ENCODE results near the gene BICD1.
"Not testable (repeated sequence)": the region's sequence is repeated elsewhere in the genome, so short reads cannot be mapped to it uniquely, and the experiment has no call there.

BICD1 gene

GRCh38 chr12:32146074-32146873, 39.6 kb downstream of the BICD1 start:
- DNase-seq = no peak

DNA sequence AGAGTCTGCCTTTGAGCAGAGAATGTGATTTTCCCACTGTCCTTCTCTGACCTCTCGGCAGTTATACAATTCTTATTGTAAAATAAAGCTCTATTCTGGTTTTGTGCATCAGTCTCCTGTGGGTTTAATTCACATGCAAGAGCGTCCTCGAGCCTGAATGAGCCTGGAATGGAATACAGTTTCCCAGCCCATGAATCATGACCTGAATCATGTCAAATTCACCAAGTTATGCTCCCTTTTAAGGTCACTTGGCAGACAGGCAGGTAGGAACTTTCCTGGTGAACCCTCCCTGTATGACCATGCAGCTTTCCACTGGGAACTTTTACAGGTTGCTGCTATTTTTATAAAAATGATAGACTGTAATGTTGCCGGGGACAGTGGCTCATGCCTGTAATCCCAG, 41.7 kb downstream of the BICD1 start:
- no peak for DNase-seq

- DNase-seq = no peak
Measured at GRCh38 chr12:32149489-32149888, 42.8 kb downstream of the BICD1 start.

DNA sequence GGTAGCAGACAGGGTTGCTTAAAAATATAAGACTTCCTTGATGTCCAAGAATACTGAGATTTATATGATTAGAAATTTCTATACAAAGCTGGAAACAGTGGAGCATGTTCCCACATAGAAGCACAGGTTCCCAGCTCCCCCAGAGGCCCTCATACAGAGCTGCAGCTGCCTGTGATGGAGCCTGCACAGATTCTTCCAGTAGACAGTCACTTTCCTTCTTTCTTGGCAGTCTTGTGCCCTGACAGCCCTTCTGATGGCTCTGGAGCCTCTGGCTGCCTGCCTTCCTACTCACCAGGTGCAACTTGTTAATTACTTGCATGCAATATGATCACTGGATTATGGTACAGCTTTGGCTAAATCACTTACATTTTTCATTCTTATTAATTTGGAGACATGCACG, 44.4 kb downstream of the BICD1 start:
- no peak for DNase-seq

GRCh38 chr12:32151552-32151951, 44.9 kb downstream of the BICD1 start:
- DNase-seq = no peak

- DNase-seq = no peak
Measured at GRCh38 chr12:32155041-32155440, 48.4 kb downstream of the BICD1 start.

GRCh38 chr12:32155961-32156529, 49.4 kb downstream of the BICD1 start:
- no peak for DNase-seq

DNA sequence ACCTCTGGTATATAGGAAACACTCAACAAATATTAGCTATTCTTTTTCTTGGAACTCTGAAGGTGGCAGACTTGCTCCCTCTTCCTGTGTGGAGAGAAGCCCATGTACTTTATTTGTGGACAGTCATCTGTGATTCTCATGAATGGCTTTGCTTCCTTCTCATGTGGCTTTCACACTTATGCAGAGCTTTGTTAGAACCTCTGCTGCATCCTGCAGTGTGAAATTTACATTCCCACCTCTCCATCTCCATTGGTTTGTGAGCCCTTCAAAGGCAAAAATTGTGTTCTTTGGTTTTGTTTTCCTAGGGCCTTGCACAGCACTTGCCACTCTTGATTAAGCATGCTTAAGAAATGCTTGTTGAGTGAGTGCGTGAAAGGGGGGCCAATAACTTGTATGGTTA, 51.9 kb downstream of the BICD1 start:
- DNase-seq = no peak

GRCh38 chr12:32159381-32159780, 52.7 kb downstream of the BICD1 start:
- DNase-seq = no peak

GRCh38 chr12:32159925-32160324, 53.3 kb downstream of the BICD1 start:
- DNase-seq = no peak

- no peak for DNase-seq
Measured at GRCh38 chr12:32161058-32161457, 54.4 kb downstream of the BICD1 start.

- DNase-seq = no peak
Measured at GRCh38 chr12:32163596-32163995, 56.9 kb downstream of the BICD1 start.

DNA sequence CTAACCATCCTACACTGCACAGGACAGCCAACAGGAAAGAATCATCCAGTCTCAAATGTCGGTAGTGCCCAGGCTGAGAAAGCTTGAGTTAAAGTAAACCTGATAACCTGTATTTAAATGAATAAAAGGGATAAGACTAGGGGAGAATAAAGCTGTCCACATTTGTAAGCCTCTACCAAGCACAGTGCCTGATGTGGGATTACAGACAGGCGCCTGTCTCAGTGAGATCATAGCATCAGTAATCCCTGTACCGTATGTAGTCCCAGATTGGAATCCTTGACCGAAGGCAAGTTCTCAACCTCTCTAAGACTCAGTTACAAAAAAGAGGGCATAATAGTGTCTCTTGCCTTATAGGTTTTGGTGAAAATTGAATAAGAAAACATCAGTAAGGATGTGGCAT, 59.9 kb downstream of the BICD1 start:
- DNase-seq = no peak

DNA sequence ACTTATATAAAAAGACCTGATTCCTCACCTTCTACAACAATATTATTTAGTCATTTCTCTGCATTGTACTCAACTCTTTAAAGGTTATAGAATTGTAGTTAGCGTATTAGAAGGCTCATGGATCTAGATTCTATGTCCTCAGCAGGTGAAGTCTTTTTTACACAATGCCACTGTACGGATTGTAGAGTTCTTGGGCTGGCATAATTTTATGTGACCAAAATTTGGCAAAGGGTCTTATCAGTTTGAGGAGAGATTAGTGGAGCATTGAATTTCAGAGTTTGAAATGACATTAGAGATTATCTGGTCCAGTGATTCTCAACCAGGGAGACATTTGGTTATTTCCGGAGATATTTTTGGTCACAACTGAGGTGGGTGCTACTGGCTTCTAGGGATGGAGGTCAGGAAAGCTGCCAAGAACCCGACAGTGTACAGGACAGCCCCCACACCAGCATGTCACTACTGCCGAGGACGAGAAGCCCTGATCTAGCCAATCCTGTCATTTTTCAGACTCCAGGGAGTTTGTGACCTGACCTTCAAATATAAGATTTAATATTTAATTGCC, 63.9 kb downstream of the BICD1 start:
- no peak for DNase-seq

- DNase-seq = no peak
Measured at GRCh38 chr12:32171211-32171610, 64.6 kb downstream of the BICD1 start.

- no peak for DNase-seq
Measured at GRCh38 chr12:32176606-32177005, 70.0 kb downstream of the BICD1 start.

DNA sequence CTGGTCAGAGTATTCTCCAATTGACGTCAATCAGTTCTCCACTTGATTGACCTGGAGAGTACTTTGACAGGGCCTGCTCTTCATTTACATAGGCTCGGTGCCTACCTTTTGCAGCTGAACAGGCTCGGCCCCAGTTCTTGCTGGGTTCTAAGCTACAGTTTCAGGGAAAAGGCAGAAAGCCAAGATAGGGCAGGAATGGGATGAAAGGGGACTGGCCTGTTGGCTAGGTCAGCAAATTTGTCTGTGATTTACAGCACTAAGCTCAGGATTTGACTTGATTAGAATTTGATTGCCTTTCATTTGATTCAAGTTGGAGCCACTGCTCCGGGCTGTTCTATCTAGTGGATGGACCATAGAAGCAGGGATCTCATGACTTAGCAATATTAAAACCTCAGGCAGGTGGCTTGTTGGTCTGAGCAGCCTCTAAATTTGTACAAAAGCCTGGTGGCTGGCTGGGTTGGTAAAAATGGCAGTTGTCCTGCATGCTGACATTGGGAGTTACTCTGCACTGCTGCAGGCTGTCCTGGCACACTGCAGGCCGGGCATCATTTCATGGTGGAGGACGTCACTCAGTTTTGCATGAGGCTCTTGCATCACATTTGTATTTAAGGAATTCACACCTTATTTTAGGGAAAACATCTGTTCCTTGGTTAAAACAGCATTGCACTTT, 71.8 kb downstream of the BICD1 start:
- no peak for DNase-seq

DNA sequence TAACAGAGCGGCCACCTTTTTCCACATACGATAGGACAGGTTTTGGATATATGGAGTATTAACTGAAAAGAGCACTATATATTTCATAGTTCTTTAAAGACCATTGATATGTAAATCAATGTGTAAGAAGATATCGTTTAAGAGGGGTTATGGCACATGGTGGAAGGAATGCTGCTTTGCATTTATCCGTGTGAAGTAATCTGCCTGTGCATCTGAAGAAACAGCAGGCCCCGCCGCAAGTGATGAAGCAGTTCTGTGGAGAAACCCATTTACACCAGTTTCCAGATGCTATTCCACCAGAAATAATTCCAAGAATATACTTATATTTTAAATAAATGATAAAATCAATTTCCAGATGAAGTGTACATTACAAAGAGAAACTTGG, 72.4 kb downstream of the BICD1 start:
- no peak for DNase-seq

- no peak for DNase-seq
Measured at GRCh38 chr12:32181498-32182175, 75.0 kb downstream of the BICD1 start.

DNA sequence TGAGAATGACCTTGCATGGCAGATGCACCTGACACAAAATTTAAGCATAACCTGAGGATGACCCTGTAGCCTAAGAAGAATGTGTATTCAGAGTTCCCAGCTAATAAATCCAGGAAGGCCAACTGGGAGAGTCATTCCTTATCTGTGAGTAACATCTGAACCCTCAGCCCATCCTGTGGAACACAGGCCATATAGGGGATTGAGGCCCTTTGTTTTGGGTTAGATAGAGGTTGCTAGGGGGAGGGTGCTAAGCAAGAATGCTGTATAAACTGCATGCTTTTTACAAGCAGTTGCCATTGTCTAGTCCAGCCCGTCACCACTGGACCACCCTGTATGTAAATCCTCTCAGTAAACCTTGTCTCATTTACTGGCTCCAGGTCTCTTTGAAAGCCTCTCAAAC, 77.0 kb downstream of the BICD1 start:
- DNase-seq = no peak

- not testable (repeated sequence) for DNase-seq
Measured at GRCh38 chr12:32187127-32187526, 80.5 kb downstream of the BICD1 start.

- no peak for DNase-seq
Measured at GRCh38 chr12:32191445-32191844, 84.8 kb downstream of the BICD1 start.

All from activated effector memory CD4-positive, alpha-beta T cell treated with Interleukin-2 at 50 U/mL for 16 hours (primary cell).